DMS153 treated with DMSO at 0.1 percent for 48 hours (cell line): ENCODE results near the gene WDR27.
"Not testable (repeated sequence)": the region's sequence is repeated elsewhere in the genome, so short reads cannot be mapped to it uniquely, and the experiment has no call there.

Source experiments
- DNase-seq: peaks from one replicate; lab custom pipeline; 2025; ENCODE audit not compliant: unreplicated experiment; lab: John Stamatoyannopoulos, UW

WDR27 gene

DNA sequence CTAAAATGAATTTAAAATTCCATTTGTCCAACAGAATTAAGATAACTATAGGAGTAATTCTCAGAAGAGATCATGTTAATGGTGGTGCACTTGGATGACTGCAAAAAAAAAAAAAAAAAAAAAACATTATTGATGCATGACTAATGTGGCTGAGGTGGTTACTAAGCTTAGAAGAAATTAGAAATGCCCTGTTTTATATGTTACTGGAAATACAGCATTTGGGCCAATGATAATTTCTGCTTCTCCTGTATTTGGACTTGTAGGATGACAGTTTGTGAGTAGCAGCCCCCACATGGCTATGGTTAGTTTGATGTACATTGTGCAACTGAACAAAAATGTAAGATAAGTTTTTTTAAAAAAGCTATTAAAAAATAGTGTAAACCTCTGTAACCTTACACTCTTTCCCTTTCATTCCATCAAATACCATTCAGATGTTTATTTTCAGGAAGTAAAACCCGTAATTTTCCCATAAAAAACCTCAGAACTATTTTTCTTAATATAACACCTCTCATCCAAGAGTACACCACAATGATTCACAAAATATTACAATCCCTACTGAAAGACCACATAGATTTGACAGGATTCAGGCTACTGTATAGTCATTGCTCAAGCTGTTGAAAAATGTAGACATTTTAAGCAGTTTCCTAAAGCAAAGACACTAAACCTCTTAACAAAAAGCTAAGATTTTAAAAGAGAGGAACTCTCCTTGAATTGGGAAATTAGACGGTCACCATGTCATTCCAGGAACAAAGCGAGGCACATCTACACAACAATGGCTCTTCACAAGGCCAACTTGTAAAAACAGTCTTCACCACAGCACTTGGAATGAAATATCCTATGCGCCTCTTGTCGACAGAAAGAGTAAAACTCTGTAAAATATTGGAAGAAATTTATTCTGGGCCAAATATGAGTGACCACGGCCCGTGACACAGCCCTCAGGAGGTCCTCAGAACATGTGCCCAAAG, 83.0 kb downstream of the WDR27 start:
- DNase-seq = no peak

GRCh38 chr6:169617562-169617961, 84.3 kb downstream of the WDR27 start:
- no peak for DNase-seq

GRCh38 chr6:169608609-169609008, 93.2 kb downstream of the WDR27 start:
- DNase-seq = not testable (repeated sequence)

GRCh38 chr6:169604076-169604475, 97.8 kb downstream of the WDR27 start:
- no peak for DNase-seq

DNA sequence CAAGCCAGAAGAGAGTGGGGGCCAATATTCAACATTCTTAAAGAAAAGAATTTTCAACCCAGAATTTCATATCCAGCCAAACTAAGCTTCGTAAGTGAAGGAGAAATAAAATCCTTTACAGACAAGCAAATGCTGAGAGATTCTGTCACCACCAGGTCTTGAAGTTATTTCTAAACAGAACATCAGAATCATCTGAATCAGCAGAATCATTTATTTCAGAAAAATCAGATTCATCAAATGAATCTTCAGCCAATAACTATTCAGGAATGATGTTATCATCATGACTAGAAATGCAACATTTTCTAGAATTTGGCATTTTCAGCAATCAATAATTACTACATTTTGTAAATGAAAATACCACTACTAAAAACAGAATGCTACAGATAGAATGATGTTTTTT, 100.7 kb downstream of the WDR27 start:
- DNase-seq = not testable (repeated sequence)

- DNase-seq = no peak
These were observed 109.3 kb downstream of the WDR27 start for GRCh38 chr6:169592558-169592957.

DNA sequence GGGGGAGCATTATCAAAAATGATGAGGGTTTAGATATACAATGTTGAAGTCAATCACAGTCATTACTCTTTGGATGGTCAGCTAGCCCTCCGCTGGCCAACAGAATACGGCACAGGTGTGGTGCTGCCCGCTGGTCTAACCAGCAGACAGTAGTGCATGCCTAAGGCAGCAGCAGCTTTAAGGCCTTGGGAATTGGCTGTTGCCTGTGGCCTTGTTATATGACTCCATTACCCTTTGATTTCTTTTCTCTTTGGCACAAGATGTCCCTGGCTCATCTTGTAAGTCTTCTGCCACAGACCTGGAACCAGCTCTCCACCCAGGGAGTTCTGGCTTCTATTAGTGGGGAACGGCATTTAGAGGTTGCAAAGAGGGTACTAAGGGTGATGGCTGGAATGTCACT, 110.2 kb downstream of the WDR27 start:
- DNase-seq = no peak

GRCh38 chr6:169590376-169590939, 111.4 kb downstream of the WDR27 start:
- no peak for DNase-seq

DNA sequence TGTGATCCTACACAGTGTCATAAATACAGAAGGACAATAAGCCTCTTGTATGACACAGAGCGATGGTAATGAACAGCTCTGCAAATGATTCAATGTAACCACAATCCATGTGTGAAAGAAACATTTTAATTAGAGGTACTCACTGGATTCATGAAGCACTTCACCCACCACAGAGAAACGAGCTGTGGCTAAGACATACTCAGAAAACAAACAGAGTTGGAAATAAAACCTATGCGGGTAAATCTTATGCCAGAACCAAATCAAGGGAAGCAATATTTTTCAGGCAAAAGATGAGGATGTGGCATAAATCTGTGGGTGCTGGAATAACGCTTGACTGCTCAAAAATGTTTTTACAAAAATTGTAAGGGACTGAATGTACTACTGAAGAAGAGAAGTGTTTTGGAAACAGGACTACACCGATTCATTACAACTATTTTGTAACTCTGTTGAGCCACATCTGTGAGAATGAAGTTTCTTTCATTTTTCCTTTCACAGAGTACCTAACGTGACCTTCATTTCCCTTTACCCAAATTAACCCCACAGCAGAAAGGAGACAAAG, 112.1 kb downstream of the WDR27 start:
- DNase-seq = peak; percentile 39

GRCh38 chr6:169589293-169589692, 112.5 kb downstream of the WDR27 start:
- DNase-seq = peak; percentile 39

DNA sequence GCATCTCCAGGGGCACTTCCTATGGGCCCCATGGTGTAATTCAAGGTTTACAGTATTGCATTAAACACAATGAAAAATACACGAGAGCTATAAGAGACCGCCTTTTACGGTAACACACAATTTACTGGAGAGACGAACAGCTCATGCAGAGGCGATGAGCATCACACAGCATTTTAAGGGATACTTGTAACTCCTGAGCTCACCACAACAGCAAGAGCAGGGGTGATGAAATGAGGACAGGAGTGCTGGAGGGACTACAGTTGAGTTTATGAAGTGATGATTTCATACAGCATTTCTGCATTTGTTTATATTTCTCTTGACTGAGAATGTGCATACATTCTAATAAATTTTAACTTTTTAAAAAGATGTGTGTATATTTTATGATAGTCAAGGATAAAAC, 113.9 kb downstream of the WDR27 start:
- no peak for DNase-seq

GRCh38 chr6:169583886-169584541, 117.8 kb downstream of the WDR27 start:
- no peak for DNase-seq

DNA sequence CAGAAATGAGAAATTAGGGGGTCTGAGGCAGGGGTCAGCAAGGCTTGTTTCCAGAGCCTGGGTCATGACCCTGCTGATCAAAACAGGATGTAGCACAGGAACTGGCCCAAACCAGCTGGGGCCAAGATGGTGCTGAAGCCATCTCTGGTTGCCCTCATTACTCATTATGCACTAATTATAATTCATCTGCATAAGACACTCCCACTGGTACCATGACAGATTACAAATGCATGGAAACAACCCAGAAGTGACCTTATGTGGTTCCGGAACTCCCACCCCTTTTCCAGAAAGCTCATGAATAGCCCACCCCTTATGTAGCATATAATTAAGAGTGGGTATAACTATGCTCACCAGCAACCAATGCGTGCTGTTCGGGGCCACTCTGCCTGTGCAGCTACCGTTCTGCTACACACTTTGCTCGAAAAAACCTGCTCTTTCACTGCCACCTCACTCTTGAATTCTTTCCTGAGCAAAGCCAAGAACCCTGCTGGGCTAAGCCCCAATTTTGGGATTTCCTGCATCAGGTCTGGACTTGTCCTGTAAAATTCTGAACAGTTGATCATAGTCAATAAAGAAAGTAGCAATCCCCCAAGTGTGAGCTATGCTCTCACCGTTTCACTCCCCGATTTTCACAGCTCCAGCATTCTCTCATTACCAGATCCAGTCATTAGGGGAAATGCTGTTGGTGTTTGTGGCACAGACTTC, 122.3 kb downstream of the WDR27 start:
- no peak for DNase-seq

- no peak for DNase-seq
These were observed 123.9 kb downstream of the WDR27 start for GRCh38 chr6:169577974-169578373.

- DNase-seq = no peak
These were observed 124.6 kb downstream of the WDR27 start for GRCh38 chr6:169577236-169577635.

GRCh38 chr6:169575821-169576220, 126.0 kb downstream of the WDR27 start:
- no peak for DNase-seq

GRCh38 chr6:169575365-169575764, 126.5 kb downstream of the WDR27 start:
- DNase-seq = no peak

DNA sequence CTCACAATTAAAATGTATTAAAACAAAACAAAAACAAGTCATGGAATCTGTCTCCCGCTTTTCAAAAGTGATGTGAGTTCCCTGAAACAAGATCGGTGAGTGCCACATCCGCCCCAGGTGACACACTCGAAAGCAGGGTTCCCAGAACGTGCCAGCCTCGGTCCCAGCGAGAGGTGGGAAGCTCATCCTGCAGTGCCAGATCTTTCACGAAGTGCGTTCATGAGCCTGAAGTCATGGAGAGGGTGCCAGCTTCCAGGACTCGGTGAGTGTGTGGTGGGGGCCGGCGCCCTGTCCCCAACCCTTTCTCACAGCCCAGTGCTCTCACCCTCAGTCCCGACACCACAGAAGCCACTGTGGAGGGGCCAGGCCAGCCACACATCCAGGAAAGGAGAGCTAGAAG, 127.4 kb downstream of the WDR27 start:
- no peak for DNase-seq

DNA sequence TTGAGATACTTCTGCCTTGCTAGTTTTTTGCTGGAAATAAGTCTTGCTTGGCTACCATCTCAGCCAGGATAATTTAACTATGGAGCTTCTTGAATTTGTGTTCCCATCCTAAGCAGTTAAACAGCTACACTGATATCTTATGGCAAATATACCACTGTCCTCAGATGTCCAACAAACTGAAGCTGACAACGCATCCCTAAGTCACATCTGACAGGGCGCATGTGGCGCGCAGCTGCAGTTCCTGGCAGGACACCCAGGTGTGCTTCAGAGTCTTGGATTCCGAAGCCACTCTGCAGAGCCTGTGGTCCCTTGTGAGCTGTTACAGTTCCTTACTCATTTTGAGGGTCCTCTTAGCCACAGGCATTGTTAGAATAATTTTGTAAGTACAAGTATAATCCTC, 127.9 kb downstream of the WDR27 start:
- DNase-seq = no peak

GRCh38 chr6:169571123-169571962, 130.5 kb downstream of the WDR27 start:
- DNase-seq = no peak
